Stomach (tissue), 4 donors: ENCODE data around the gene DENND2D.

ENCODE experiments used
- CTCF ChIP-seq, 7 experiments: fragments of 450-650 bp in 4 of 7; fragments of 200-600 bp in 3 of 7; sonication (generic) in 3 of 7; IDR thresholded peaks; one replicate each; pipeline ENCODE4 v1.5.1; 2016 to 2019; ENCODE audit warnings: antibody characterized with exemption in 7 of 7, control low read depth in 2 of 7, mild to moderate bottlenecking in 1 of 7
- EP300 ChIP-seq: sonication (generic); formaldehyde crosslinking; IDR thresholded peaks from one replicate; pipeline ENCODE4 v1.6.1; 2017; ENCODE audit warnings: antibody characterized with exemption
- POLR2AphosphoS5 ChIP-seq, 3 donors: sonication (generic); formaldehyde crosslinking; IDR thresholded peaks; one replicate each; pipeline ENCODE4 v1.6.1; 2016; ENCODE audit warnings: antibody characterized with exemption in 3 of 3

- no peak for TF ChIP-seq POLR2AphosphoS5 (IDR thresholded peaks at IDR 0.05)
- no peak for TF ChIP-seq CTCF (IDR thresholded peaks at IDR 0.05)
- no peak for TF ChIP-seq EP300
Measured at GRCh38 chr1:111148376-111148881, 52.0 kb downstream of the DENND2D start.
